NCI-H2081 treated with DMSO at 0.1 percent for 48 hours (cell line): ENCODE data around the gene ADAMTS2.

ENCODE experiments used
- DNase-seq: peaks from one replicate; lab custom pipeline; 2025; lab: John Stamatoyannopoulos, UW

Gene ADAMTS2

GRCh38 chr5:179232091-179232735, 113.0 kb downstream of the ADAMTS2 start:
- DNase-seq = no peak

- DNase-seq = no peak
Measured at GRCh38 chr5:179231309-179231708, 114.0 kb downstream of the ADAMTS2 start.

GRCh38 chr5:179230061-179230461, 115.2 kb downstream of the ADAMTS2 start:
- DNase-seq = no peak

GRCh38 chr5:179229331-179229831, 115.9 kb downstream of the ADAMTS2 start:
- no peak for DNase-seq

GRCh38 chr5:179228341-179229121, 116.7 kb downstream of the ADAMTS2 start:
- DNase-seq = no peak

GRCh38 chr5:179227580-179228311, 117.5 kb downstream of the ADAMTS2 start:
- DNase-seq = no peak

- DNase-seq = no peak
Measured at GRCh38 chr5:179227229-179227579, 118.1 kb downstream of the ADAMTS2 start.

GRCh38 chr5:179226696-179227095, 118.6 kb downstream of the ADAMTS2 start:
- no peak for DNase-seq

GRCh38 chr5:179225387-179225786, 119.9 kb downstream of the ADAMTS2 start:
- DNase-seq = no peak

- no peak for DNase-seq
Measured at GRCh38 chr5:179224741-179225140, 120.5 kb downstream of the ADAMTS2 start.

GRCh38 chr5:179223961-179224360, 121.3 kb downstream of the ADAMTS2 start:
- no peak for DNase-seq

- no peak for DNase-seq
Measured at GRCh38 chr5:179223528-179223927, 121.7 kb downstream of the ADAMTS2 start.

- no peak for DNase-seq
Measured at GRCh38 chr5:179222246-179223017, 122.8 kb downstream of the ADAMTS2 start.

- DNase-seq = no peak
Measured at GRCh38 chr5:179221877-179222220, 123.4 kb downstream of the ADAMTS2 start.

GRCh38 chr5:179221196-179221876, 123.9 kb downstream of the ADAMTS2 start:
- DNase-seq = no peak

- DNase-seq = no peak
Measured at GRCh38 chr5:179220716-179221115, 124.5 kb downstream of the ADAMTS2 start.

GRCh38 chr5:179219661-179220620, 125.3 kb downstream of the ADAMTS2 start:
- no peak for DNase-seq

- no peak for DNase-seq
Measured at GRCh38 chr5:179218943-179219330, 126.3 kb downstream of the ADAMTS2 start.

GRCh38 chr5:179217956-179218942, 127.0 kb downstream of the ADAMTS2 start:
- DNase-seq = no peak
